ENCODE results near the gene NPAS3. TPM values are rescaled to one million over a fixed set of nuclear protein-coding genes. Genes with fewer than 3 reads are reported as not detected.

The NPAS3 gene
- total RNA-seq, 1 experiment from 2014 or later, result 0.36 TPM

GRCh38 chr14:33010495-33010894, 71.8 kb downstream of the NPAS3 start:
- CTCF ChIA-PET, result no interaction called here
- no peaks in the 10 kb centered on the region for H3K9me2 ChIP-seq (replicated peaks; ENCODE audit: low read length)
- H3K27ac ChIP-seq (ENCODE audit: low read length), result no peak overlapping the region
- no peaks in the 10 kb centered on the region for H4K20me1 ChIP-seq (ENCODE audit: low read length)
- H3K4me1 ChIP-seq (ENCODE audit: insufficient read depth, low read length), result no peaks in the 10 kb centered on the region
- intact Hi-C loops (cut with micrococcal nuclease), result no loop called here
- H3K36me3 ChIP-seq (ENCODE audit: low read depth, low read length), result no peaks in the 10 kb centered on the region
- H3K9me3 ChIP-seq (ENCODE audit: low read length), result no peaks in the 10 kb centered on the region
- POLR2A ChIA-PET (ENCODE audit: unreplicated experiment), result interaction anchor here (0.6 kb wide), 1 partner anchor 193 kb away, joined by 14 read pairs; no protein-coding TSS in a partner anchor
- H3K79me2 ChIP-seq (ENCODE audit: low read length), result no peaks in the 10 kb centered on the region
- no peaks in the 10 kb centered on the region for H3F3A ChIP-seq (ENCODE audit: low read length, unreplicated experiment)
- BruUV-seq (replicated peaks), result no TSS peak
- H3K9ac ChIP-seq (ENCODE audit: low read length), result no peak overlapping the region
- no peak overlapping the region for H2AFZ ChIP-seq (ENCODE audit: low read length)
- no peak overlapping the region for H3K4me2 ChIP-seq (ENCODE audit: low read length)
- H3K27me3 ChIP-seq (ENCODE audit: low read length), result 0 out of 2 replicates have a peak, but pooled peaks cover 4% of the 10 kb centered on the region
- no peak for TF ChIP-seq EZH2 (IDR thresholded peaks at IDR 0.05; ENCODE audit: low read length, unreplicated experiment)
- no peak for TF ChIP-seq EZH2phosphoT487 (IDR thresholded peaks at IDR 0.05; ENCODE audit: borderline replicate concordance, low read length)
- TF ChIP-seq CTCF (conservative IDR thresholded peaks at IDR 0.05; ENCODE audit: low read depth, low read length), result no peak
- no peak for DNase-seq
- H3K4me3 ChIP-seq (ENCODE audit: low read length), result no peak overlapping the region
- no peak for ATAC-seq

GRCh38 chr14:33014710-33015109, 76.0 kb downstream of the NPAS3 start:
- no TSS peak for BruUV-seq (replicated peaks)
- no peak for ATAC-seq

More at GRCh38 chr14:33014710-33015109, 76.0 kb downstream of the NPAS3 start:
- H3K4me2 ChIP-seq (ENCODE audit: low read length), result no peak overlapping the region
- H3K4me3 ChIP-seq (ENCODE audit: low read length), result no peak overlapping the region
- no peak overlapping the region for H3K27ac ChIP-seq (ENCODE audit: low read length)
- H3K27me3 ChIP-seq (ENCODE audit: low read length), result 0 out of 2 replicates have a peak, but pooled peaks cover 4% of the 10 kb centered on the region
- H3K9me2 ChIP-seq (replicated peaks; ENCODE audit: low read length), result no peaks in the 10 kb centered on the region
- no peaks in the 10 kb centered on the region for H3F3A ChIP-seq (ENCODE audit: low read length, unreplicated experiment)
- no peak for DNase-seq
- CTCF ChIA-PET, result no interaction called here
- H3K9ac ChIP-seq (ENCODE audit: low read length), result no peak overlapping the region
- H3K9me3 ChIP-seq (ENCODE audit: low read length), result no peaks in the 10 kb centered on the region
- no peaks in the 10 kb centered on the region for H3K79me2 ChIP-seq (ENCODE audit: low read length)
- POLR2A ChIA-PET (ENCODE audit: unreplicated experiment), result interaction anchor here (0.6 kb wide), 1 partner anchor 1449 kb away, joined by 5 read pairs; no protein-coding TSS in a partner anchor
- H2AFZ ChIP-seq (ENCODE audit: low read length), result no peak overlapping the region
- no peaks in the 10 kb centered on the region for H4K20me1 ChIP-seq (ENCODE audit: low read length)
- no peak for TF ChIP-seq EZH2 (IDR thresholded peaks at IDR 0.05; ENCODE audit: low read length, unreplicated experiment)
- TF ChIP-seq EZH2phosphoT487 (IDR thresholded peaks at IDR 0.05; ENCODE audit: borderline replicate concordance, low read length), result no peak
- TF ChIP-seq CTCF (conservative IDR thresholded peaks at IDR 0.05; ENCODE audit: low read depth, low read length), result no peak
- peaks cover 15% of the 10 kb centered on the region for H3K4me1 ChIP-seq (ENCODE audit: insufficient read depth, low read length)
- intact Hi-C loops (cut with micrococcal nuclease), result no loop called here
- no peaks in the 10 kb centered on the region for H3K36me3 ChIP-seq (ENCODE audit: low read depth, low read length)

All from PC-3 (cell line).